CD4-positive, alpha-beta T cell treated with Interleukin-4 for 4 hours (primary cell): Measurements from ENCODE around the gene DCAKD.

Experiments used
- DNase-seq: peaks from one replicate; pipeline ENCODE4 v3.0.0-alpha.2; 2020

The DCAKD gene

DNA sequence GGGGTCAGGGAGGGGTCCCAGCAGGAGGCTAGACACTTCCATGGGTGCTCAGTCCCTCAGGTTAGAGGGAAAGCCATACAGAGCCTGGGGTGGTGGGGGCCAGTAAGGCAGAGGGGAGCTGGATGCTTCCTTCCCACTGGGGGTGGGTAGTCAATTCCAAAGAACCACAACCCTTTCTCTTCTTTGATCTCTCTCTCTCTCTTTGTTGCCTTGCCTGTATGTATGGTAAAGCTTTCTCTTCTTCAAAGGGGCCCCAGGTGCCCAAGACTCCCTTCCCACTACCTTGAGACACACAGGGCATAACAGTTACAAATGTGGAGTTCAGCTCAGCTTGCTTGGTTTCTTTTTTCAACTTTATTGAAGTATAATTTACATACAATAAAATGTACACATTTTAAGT lies 52.8 kb downstream of the DCAKD start:
- no peak for DNase-seq

DNA sequence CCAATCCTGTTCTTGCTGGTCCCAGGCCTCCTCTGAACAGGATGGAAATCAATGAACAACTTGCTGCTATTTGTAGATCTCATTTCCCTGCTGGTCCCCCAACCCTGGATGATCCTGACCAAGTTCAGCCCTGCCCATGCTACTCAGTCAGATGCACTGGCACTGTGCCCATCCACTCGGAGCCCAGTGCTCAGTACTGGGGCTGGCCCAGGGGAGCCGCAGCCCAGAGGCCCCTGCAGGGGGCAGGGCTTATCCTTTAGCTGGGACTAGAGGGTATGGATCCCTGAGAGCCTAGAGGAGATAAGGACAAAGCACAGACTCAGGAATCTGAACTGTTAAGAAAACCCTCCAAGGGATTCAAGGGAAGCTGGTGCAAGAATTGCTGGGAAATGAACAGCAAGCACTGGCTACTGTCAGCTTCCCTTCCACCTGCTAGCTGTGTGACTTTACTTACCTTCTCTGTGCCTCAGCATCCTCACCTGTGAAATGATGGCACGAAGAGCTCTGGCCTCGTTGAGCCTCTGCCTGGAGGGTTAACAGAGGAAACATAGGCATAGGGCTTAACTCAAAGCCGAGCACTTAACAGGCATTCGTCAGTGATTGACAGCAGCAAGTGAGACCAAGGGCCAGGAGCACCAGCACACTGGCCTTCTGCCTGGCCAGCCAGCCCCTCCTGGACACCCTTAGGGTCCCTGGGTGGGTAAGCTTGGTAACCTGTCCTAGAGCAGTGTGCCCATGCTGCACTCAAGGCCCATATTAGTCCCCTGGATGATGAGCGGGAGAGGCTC lies 53.5 kb downstream of the DCAKD start:
- DNase-seq: no peak

DNA sequence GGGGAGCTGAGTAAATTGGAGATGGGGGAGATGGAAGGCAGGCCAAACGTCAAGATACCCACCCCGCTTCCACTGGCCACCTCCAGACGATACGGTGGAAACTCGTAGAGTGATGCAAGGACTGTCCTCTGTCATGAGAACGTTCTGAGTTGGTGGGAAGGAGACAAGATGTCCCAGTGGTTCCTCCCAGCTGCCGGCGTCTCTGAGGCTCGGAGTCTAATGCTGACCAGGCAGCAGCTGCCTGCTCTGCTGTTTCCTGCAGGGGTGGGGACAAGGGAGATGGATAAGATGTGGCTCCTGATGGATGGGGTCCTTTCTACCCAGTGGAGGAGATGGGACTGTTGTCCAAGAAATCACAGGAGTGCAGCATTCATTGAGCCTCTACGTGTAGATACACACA lies 55.1 kb downstream of the DCAKD start:
- no peak for DNase-seq

DNA sequence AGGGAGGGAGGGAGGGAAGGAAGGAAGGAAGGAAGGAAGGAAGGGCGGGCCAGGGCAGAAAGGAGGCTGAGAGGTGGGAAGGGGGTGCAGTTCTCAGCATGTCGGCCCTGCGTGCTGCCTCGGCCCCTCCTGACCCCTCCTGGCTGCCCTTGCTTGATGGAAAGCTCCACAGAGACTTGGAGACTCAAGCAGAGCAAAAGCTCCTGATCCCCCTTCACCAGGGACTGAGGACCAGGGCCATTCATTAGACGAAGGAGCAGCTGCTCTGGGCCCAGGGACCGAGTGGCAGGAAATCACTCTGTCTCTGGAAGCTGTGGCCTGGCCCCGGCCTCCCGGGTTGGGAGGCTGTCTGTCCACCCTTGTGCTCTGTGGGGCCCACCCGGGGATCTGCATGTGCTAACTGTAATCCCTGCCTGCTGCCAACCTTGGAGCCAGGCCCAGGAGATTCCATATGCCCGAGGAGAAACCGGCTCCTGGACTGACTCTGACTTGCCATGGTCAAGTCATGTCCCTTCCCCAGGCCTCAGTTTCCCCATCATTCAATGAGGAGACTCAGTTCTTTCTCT lies 55.9 kb downstream of the DCAKD start:
- DNase-seq: no peak

DNA sequence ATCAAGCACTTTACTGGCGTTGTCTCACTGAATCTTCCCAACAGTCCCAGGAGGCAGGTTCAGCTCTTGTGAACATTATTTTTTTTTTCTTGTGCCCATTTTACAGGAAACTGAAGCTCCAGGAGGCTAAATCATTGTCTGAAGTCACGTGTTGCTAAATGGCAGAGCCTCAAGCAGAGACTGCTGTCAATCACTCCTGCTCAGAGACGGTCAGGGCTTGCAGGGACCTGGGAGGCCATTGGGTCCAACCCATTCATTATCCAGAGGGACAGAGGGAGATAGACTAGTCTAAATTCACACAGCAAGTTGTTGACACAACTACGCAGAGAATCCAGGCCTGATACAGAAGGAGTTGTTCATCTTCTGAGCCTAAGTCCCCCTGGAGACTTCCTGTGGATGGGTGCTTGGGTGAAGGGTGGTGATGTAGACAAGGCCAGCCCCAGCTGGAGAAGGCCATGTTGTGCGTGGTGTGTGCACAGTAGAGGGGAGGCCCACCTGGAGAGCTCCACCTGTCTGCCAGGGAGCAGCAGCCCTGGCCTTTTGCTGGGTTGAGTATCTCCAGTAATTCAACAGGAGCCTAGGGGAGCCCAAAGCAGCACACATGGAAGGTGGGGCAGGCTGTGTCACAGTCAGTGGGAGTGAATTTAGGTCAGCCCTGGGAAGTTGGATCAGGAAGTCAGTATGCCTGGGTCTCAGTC lies 59.0 kb downstream of the DCAKD start:
- DNase-seq: no peak

DNA sequence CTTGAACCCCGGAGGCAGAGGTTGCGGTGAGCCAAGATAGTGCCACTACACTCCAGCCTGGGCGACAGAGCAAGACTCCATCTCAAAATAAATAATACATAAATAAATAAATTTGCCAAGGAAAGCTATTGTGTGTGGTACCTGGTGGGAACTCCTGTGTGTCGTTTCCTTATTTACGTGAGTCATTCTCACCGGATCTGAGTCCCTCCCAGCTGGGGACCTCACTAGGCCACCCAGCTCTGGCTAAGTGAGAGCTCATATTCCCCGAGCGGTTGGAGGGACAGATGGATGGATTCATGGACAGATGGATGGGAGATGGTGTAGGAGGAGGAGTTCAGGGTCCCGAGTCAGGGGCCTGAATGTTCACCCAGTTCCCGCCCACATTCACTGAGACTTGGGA lies 60.4 kb downstream of the DCAKD start:
- no peak for DNase-seq

DNA sequence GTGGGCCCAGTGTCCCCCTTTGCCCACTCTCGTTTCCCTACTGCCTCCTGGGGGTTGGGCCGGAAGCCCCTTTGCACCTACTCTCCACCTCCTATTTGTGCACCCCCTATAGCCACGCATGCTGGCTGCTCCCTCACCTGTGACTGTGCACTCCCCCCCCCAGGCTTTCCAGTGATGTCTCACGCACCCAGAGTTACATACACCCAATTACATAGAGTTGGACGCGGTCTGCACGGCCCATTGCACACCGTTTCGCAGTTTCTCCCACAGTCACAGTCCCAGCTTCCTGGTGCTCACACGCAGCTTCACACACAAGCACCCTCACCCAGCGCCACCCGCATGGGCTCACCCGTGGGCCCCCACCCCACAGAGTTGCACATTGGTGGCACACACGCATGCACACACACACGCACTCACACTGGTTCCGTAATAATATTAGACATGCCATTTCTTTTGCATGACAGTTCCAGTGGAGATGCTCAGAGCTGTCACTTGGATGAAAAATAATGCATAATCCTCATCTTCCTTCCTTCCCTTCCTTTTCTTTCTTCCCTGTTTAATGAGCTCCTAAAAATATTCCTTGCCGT lies 61.8 kb downstream of the DCAKD start:
- DNase-seq: no peak

DNA sequence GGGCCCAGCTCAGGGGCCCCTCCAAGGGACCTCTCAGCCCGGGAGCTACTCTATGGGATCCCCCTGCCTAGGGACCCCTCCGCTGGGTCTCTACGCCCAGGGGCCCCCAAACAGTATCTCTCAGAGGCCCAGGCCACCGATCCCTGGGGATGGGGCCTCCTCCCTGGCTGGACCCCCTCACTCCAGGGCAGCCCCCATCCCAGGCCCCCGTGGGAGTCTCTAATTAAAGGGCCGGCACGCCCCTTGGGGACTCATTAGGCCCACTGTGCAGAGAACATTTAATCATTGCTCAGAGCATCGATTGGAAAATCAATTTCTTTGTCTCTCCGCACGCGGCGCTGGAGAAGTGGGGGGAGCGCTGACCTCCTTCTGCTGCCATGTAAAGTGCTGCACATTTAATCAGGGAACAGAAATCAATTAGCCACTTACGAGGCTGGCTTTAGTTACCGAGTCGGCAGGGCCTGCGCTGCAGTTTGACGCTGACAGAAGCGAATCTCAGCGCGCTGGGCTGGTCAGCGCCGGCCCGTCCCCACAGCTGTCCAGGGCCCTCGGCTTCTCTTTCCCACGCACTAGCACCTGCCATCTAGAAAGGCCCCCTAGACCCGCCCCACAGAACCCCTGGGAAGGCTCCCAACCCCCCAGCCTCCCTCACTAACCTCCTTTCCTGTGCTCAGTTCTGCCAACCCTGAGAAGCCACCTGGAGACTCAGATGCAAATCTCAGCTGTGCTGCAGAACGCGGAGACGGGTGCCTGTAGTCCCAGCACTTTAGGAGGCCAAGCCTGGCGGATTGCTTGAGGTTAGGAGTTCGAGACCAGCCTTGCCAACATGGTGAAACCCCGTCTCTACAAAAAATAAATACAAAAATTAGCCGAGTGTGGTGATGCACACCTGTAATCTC lies 63.1 kb downstream of the DCAKD start:
- no peak for DNase-seq

DNA sequence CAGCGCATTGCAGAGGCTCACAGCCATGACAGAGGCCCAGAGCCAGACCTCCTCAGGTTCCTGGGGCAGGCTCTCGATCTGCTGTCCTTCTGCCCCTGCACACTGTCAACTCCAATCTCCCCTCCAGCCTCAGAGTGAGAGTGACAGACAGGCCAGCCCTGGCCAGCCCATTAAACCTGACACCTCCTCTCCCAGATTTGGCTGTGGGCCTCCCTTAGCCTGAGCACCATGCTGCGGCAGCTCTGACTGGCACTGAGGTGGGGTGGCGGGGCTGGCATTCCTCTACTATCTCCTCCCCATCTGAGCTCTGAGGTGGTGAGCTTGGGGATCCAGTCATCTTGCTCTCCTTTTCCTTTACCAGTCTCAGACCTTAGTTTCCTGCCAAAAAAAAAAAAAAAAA lies 67.9 kb downstream of the DCAKD start:
- DNase-seq: no peak

GRCh38 chr17:44982113-44982702 lies 69.2 kb downstream of the DCAKD start:
- no peak for DNase-seq

DNA sequence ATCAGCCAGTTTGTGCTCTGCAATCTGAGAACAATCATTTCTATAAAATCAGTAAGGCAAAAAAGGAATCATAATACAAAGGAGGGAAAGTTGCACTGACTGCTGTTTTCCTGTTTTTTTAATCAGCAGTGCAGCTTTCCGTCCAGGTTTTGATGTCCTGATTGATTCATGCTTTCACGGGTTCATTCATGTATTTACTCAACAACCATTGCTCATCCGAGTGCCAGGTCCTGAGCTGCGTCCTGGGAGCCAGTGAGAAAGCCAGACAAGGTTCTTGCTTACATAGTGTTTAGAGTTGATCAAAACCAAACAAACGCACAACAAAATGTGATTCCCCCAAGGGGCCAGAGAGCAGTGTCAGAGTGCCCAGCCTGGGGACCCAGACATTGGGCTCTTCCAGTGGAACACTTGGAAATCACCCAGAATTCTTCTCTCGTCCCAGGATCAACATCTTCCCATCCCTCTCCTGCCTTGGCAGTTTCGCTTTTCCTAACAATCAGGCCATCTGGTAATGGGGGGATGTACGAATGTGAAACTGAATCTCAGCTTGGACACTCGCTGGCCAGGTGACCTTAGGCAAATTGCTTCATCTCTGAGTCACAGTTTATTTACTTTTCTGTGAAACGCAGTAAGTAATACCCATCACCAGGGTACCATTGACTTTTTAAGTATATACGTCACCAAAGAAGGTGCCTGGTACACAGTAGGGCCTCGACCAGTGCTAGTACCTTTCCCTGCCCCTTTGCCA lies 70.0 kb downstream of the DCAKD start:
- no peak for DNase-seq

DNA sequence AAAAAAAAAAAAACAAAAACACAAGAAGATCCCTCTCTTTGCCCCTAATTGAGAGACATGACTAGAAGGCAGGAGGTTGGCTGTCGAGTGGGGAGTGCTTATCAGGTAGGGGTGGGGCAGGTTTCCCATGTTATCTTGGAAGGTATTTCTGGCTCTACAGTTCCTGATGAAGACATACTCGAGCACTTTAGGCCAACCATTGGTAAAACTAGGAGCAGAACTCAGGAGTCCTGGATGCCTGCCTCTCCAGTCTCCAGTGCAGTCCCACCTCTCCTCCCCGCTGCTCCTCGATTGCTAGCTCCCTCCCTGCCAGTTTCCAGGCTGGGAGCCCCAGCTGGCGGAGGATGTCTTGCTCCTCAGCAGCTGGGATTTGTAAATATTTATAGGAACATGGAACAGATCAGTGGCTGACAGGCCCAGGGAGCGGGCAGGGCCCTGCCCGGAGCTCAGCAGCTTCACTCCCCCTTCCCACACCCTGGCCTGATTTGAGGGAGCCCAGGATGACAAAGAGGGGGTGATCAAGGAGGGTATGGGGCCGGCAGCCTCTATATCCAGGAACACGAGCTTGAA lies 71.9 kb downstream of the DCAKD start:
- no peak for DNase-seq

DNA sequence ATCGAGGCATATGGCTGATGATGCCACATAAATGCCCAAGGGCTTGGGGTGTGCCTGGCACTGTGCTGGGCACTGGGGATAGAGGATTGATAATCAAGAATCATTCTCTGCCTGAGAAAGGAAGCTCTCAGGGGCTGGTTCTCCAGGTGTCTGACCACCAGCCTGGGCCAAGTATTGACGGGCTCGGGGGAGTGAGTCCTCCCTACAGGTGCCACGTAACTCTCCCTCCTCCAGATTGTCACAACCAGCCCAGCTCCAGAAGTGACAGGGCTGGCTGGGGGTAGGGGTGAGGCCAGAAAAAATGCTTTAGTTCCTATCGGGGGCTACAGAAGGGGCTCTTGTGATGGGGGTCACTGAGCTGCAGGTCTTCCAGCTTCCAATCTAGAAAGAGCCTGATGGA lies 72.6 kb downstream of the DCAKD start:
- DNase-seq: no peak

DNA sequence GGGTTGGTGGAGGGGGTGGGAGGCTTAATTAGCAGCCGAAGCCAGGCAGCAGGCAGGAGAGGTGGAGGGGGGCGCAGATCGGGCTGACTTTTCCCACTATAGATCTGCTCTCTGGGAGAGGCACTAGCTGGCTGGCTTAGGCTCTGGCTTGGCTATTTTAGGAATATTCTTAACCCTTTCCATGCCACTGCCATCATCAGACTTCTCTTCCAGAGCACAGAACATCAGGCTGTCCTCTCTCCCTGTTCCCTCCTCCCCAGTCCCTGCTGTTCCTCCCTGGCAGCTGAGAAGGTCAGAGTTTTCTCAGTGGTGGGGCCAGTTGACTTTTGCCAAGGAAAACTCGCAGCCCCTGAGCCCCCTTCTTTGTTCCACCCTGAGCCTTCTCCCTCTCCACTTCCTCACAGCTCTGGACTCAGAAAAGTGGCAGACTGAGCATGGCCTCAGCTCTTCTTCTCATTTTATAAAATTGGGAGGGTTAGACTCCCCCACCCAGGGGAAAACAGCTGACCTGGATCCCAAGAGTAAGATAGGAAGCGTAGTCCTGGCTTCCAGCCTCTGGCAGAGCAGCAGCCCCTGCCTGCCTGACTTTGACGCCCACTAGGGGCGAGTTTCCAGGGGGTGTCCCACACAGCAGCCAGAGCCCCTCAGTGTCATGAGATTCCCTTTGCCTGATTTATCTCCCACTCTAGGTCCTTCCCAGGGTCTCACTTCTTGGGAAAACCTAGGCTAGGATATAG lies 73.5 kb downstream of the DCAKD start:
- DNase-seq: no peak

GRCh38 chr17:44977065-44977464 lies 74.4 kb downstream of the DCAKD start:
- DNase-seq: no peak

DNA sequence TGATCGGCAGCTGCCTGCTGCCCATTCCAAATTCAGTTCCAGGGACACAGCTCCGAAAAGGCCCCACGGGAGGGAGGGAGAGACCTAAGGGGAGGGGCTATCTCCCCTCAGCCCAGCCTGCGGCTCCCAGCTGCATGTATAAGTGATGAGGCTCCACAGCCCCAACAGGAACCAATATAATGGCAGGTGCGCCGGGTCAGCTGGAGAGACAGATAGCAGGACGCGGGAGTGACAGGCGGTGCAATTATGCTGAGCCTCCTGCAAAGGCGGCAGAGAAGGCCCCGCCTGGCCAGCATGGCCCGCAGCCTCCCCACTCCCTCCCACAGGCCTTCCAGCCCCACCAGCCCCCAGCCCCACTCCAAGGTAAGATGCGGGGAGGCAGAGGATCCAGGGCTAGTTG lies 75.2 kb downstream of the DCAKD start:
- no peak for DNase-seq
